Activated naive CD4-positive, alpha-beta T cell treated with anti-CD3 and anti-CD28 coated beads, Interleukin-2, amount 50 U/mL, for 72 hours (primary cell): ENCODE measurements around the gene CA5B. TPM values are rescaled to one million over a fixed set of nuclear protein-coding genes. Genes with fewer than 3 reads are reported as not detected.
"Not testable (repeated sequence)": the region's sequence is repeated elsewhere in the genome, so short reads cannot be mapped to it uniquely, and the experiment has no call there.

ENCODE experiments used
- ATAC-seq, 2 donors: fragments of 150-1000 bp; cut with Tn5 transposase; 2 replicates each; pipeline ENCODE4 v1.10.0; 2021; ENCODE audit warnings: mild to moderate bottlenecking in 2 of 2, moderate library complexity in 2 of 2
- DNase-seq, 2 donors: peaks; one replicate each; pipeline ENCODE4 v3.0.0; 2021 to 2022; ENCODE audit warnings: low spot score in 2 of 2
- H3K27ac Mint-ChIP-seq, 2 donors: one replicate each; pipeline ENCODE4 v1.8.0; 2022; ENCODE audit warnings: mild to moderate bottlenecking in 2 of 2, mixed read lengths in 2 of 2
- H3K36me3 Mint-ChIP-seq, 2 donors: one replicate each; pipeline ENCODE4 v1.8.0; 2022; ENCODE audit warnings: mixed read lengths in 2 of 2
- H3K9me3 Mint-ChIP-seq, 2 donors: one replicate each; pipeline ENCODE4 v1.8.0; 2022; ENCODE audit warnings: mixed read lengths in 2 of 2
- total RNA-seq, 2 donors: library from RNA; stranded (reverse); gene quantifications; one replicate each; pipeline ENCODE4 v1.2.3, GENCODE V29; 2022

CA5B gene
- total RNA-seq, 2 donors from 2014 or later: 12.4 to 15.4 TPM

- Mint-ChIP-seq H3K27ac (no peak overlapping the region), H3K36me3 (peaks cover 6 to 7% of the 10 kb centered on the region in 2 donors), H3K9me3 (no peaks in the 10 kb centered on the region)
- no peak for ATAC-seq
- no peak for DNase-seq
Observed at GRCh38 chrX:15825936-15826335, 87.9 kb downstream of the CA5B start.

- H3K27ac Mint-ChIP-seq: no peak overlapping the region
- H3K36me3 Mint-ChIP-seq: no peaks in the 10 kb centered on the region
- ATAC-seq (no peak), DNase-seq (no peak)
- no peaks in the 10 kb centered on the region for H3K9me3 Mint-ChIP-seq
Observed at GRCh38 chrX:15829217-15829616, 91.1 kb downstream of the CA5B start.

- H3K36me3 Mint-ChIP-seq, H3K9me3 Mint-ChIP-seq, ATAC-seq, H3K27ac Mint-ChIP-seq, DNase-seq: not testable (repeated sequence)
Observed at GRCh38 chrX:15831347-15831746, 93.3 kb downstream of the CA5B start.

GRCh38 chrX:15834053-15834452 lies 96.0 kb downstream of the CA5B start:
- Mint-ChIP-seq H3K36me3 (no peaks in the 10 kb centered on the region), H3K9me3 (no peaks in the 10 kb centered on the region), H3K27ac (no peak overlapping the region)
- ATAC-seq (no peak), DNase-seq (no peak)

- H3K9me3 Mint-ChIP-seq: no peaks in the 10 kb centered on the region
- DNase-seq (no peak), ATAC-seq (no peak)
- no peak overlapping the region for H3K27ac Mint-ChIP-seq
- H3K36me3 Mint-ChIP-seq: no peaks in the 10 kb centered on the region
Observed at GRCh38 chrX:15834827-15835595, 96.9 kb downstream of the CA5B start.

Other genes starting within 250 kb of the CA5B start
- gene PIR, start 244.9 kb upstream of the CA5B start, total RNA-seq: 1 to 10 TPM; 4.6 to 4.7 TPM
- gene BMX, start 237.5 kb upstream of the CA5B start, total RNA-seq: not detected
- gene ACE2, start 137.3 kb upstream of the CA5B start, total RNA-seq: under 1 TPM in 1 of 2 donors, not detected in 1; 0.20 TPM
- gene CLTRN, start 73.5 kb upstream of the CA5B start, total RNA-seq: 1 to 10 TPM in 1 of 2 donors, not detected in 1; 1.0 TPM
- 10 to 100 TPM; 12.3 to 16.9 TPM for gene ZRSR2, start 52.2 kb downstream of the CA5B start, total RNA-seq
- gene AP1S2, start 116.5 kb downstream of the CA5B start, total RNA-seq: 10 to 100 TPM; 21.6 to 23.8 TPM